HepG2 (cell line): Measurements from ENCODE around the gene VSNL1. TPM values are rescaled to one million over a fixed set of nuclear protein-coding genes. Genes with fewer than 3 reads are reported as not detected.
A peak's percentile ranks its signal among the peaks of the same experiment; 100 is the strongest.

Experiments
- ELF4 ChIP-seq: sonication (generic); formaldehyde crosslinking; IDR thresholded peaks from 2 replicates; pipeline ENCODE4 v1.5.0; 2020; ENCODE audit warnings: missing genetic modification reagents, mild to moderate bottlenecking, moderate library complexity, borderline replicate concordance
- ESRRA ChIP-seq: sonication (generic); formaldehyde crosslinking; IDR thresholded peaks from 2 replicates; pipeline ENCODE4 v1.5.1; 2020; ENCODE audit warnings: mild to moderate bottlenecking, low read depth, missing genetic modification reagents
- FOSL1 ChIP-seq: sonication (generic); formaldehyde crosslinking; IDR thresholded peaks from 2 replicates; pipeline ENCODE4 v1.9.0; 2021; ENCODE audit warnings: missing genetic modification reagents, borderline replicate concordance
- FOXO1 ChIP-seq: sonication (generic); formaldehyde crosslinking; IDR thresholded peaks from 2 replicates; pipeline ENCODE4 v1.4.0; 2020; ENCODE audit warnings: missing genetic modification reagents
- FOXP1 ChIP-seq, 2 experiments: fragments of 450-650 bp in 1 of 2; IDR thresholded peaks; 2 replicates each; pipeline ENCODE4 v1.6.1; 2017 to 2018; ENCODE audit warnings: antibody characterized with exemption in 1 of 2
- GATA4 ChIP-seq: sonication (generic); IDR thresholded peaks from 2 replicates; pipeline ENCODE4 v1.6.1; 2016; ENCODE audit warnings: antibody characterized with exemption, low read depth, borderline replicate concordance
- HDAC2 ChIP-seq: sonication (generic); formaldehyde crosslinking; IDR thresholded peaks from 2 replicates; pipeline ENCODE4 v1.4.0; 2020; ENCODE audit warnings: missing genetic modification reagents
- HOXA3 ChIP-seq: sonication (generic); formaldehyde crosslinking; IDR thresholded peaks from 2 replicates; pipeline ENCODE4 v1.5.0; 2020; ENCODE audit warnings: missing genetic modification reagents
- STAT5B ChIP-seq: sonication (generic); formaldehyde crosslinking; IDR thresholded peaks from 2 replicates; pipeline ENCODE4 v1.4.0; 2020; ENCODE audit warnings: missing genetic modification reagents
- ZBTB14 ChIP-seq: sonication (generic); formaldehyde crosslinking; IDR thresholded peaks from 2 replicates; pipeline ENCODE4 v1.4.0; 2020; ENCODE audit warnings: missing genetic modification reagents
- ZNF337 ChIP-seq: sonication (generic); formaldehyde crosslinking; IDR thresholded peaks from 2 replicates; pipeline ENCODE4 v1.5.1; 2020; ENCODE audit warnings: missing genetic modification reagents, low read depth, mild to moderate bottlenecking, borderline replicate concordance
- ZNF441 ChIP-seq: sonication (generic); formaldehyde crosslinking; IDR thresholded peaks from 2 replicates; pipeline ENCODE4 v1.7.0; 2021; ENCODE audit warnings: missing genetic modification reagents, borderline replicate concordance
- ZNF503 ChIP-seq: sonication (generic); formaldehyde crosslinking; IDR thresholded peaks from 2 replicates; pipeline ENCODE4 v1.4.0; 2020; ENCODE audit warnings: missing genetic modification reagents
- ZNF670 ChIP-seq: sonication (generic); formaldehyde crosslinking; IDR thresholded peaks from 2 replicates; pipeline ENCODE4 v1.8.0; 2022; ENCODE audit warnings: mild to moderate bottlenecking, missing genetic modification reagents, borderline replicate concordance
- ZUFSP ChIP-seq: sonication (generic); formaldehyde crosslinking; IDR thresholded peaks from 2 replicates; pipeline ENCODE4 v1.9.0; 2021; ENCODE audit warnings: missing genetic modification reagents, mild to moderate bottlenecking, borderline replicate concordance
- polyA plus RNA-seq, 8 experiments: library from polyadenylated mRNA; depleted of rRNA in 3 of 8; stranded (reverse) in 7 of 8; unstranded in 1 of 8; fragments of >200 nt; fragmentation: Illumina TruSeq in 4 of 8; extraction: Trizol in 4 of 8; gene quantifications; 2 replicates each; pipeline versions ENCODE4 v1.2.1 to v1.2.3, GENCODE V29; 2011 to 2016; ENCODE audit warnings: low read depth in 4 of 8, missing spikeins in 1 of 8, mixed read lengths in 1 of 8; ENCODE audit not compliant: insufficient read depth in 1 of 8
- total RNA-seq, 5 experiments: library from RNA; depleted of rRNA; stranded (reverse); fragments of >200 nt; fragmentation: Illumina TruSeq; extraction: Trizol; gene quantifications; 2 replicates each; pipeline ENCODE4 v1.2.3, GENCODE V29; 2016; ENCODE audit warnings: low read depth in 1 of 5
- TF ChIP-seq, protein P1 (sequence below): sonication (generic); formaldehyde crosslinking; IDR thresholded peaks from 2 replicates; pipeline ENCODE4 v1.4.0; 2020; ENCODE audit warnings: missing genetic modification reagents
- TF ChIP-seq, protein P2 (sequence below): IDR thresholded peaks from 2 replicates; pipeline ENCODE4 v1.6.1; 2016
- TF ChIP-seq, protein P3 (sequence below): sonication (generic); formaldehyde crosslinking; IDR thresholded peaks from 2 replicates; pipeline ENCODE4 v1.9.0; 2021; ENCODE audit warnings: missing genetic modification reagents, borderline replicate concordance
- TF ChIP-seq, protein P4 (sequence below): sonication (generic); formaldehyde crosslinking; IDR thresholded peaks from 2 replicates; pipeline ENCODE4 v1.4.0; 2020; ENCODE audit warnings: missing genetic modification reagents, borderline replicate concordance

VSNL1 gene
- total and polyA plus RNA-seq, 2 of the 13 experiments (the other 11 are each of a cell fraction or from before 2014, with no cell fraction given): 63.2 to 95.9 TPM

- no peak for TF ChIP-seq ZBTB14
- TF ChIP-seq ESRRA (CRISPR knock-in tag): peak; percentile 77; the same call in 1 of the 2 replicates
- peak; percentile 98 for TF ChIP-seq ZNF503 (CRISPR knock-in tag)
- TF ChIP-seq FOXP1 (IDR thresholded peaks at IDR 0.05): peak; percentile 67; the same call in 1 of the 2 replicates
- TF ChIP-seq FOXP1 (CRISPR knock-in tag; IDR thresholded peaks at IDR 0.05): peak; percentile 97
- TF ChIP-seq, protein P1, sequence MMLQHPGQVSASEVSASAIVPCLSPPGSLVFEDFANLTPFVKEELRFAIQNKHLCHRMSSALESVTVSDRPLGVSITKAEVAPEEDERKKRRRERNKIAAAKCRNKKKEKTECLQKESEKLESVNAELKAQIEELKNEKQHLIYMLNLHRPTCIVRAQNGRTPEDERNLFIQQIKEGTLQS (CRISPR knock-in tag): peak; percentile 57; the same call in 1 of the 2 replicates
- TF ChIP-seq, protein P2, sequence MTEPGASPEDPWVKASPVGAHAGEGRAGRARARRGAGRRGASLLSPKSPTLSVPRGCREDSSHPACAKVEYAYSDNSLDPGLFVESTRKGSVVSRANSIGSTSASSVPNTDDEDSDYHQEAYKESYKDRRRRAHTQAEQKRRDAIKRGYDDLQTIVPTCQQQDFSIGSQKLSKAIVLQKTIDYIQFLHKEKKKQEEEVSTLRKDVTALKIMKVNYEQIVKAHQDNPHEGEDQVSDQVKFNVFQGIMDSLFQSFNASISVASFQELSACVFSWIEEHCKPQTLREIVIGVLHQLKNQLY: peak; percentile 96
- peak; percentile 80 for TF ChIP-seq ELF4
- peak; percentile 96 for TF ChIP-seq GATA4
- TF ChIP-seq FOXO1 (CRISPR knock-in tag): peak; percentile 96
- TF ChIP-seq ZNF441 (CRISPR knock-in tag): no peak
- no peak; the same call in 1 of the 2 replicates for TF ChIP-seq HOXA3
- TF ChIP-seq HDAC2 (CRISPR knock-in tag): peak; percentile 99
- no peak for TF ChIP-seq ZUFSP (CRISPR knock-in tag)
- peak; percentile 91 for TF ChIP-seq ZNF670 (CRISPR knock-in tag)
- 0 out of 2 replicates have a peak, but pooled peaks have one; percentile 6 for TF ChIP-seq FOSL1 (CRISPR knock-in tag)
- TF ChIP-seq, protein P3, sequence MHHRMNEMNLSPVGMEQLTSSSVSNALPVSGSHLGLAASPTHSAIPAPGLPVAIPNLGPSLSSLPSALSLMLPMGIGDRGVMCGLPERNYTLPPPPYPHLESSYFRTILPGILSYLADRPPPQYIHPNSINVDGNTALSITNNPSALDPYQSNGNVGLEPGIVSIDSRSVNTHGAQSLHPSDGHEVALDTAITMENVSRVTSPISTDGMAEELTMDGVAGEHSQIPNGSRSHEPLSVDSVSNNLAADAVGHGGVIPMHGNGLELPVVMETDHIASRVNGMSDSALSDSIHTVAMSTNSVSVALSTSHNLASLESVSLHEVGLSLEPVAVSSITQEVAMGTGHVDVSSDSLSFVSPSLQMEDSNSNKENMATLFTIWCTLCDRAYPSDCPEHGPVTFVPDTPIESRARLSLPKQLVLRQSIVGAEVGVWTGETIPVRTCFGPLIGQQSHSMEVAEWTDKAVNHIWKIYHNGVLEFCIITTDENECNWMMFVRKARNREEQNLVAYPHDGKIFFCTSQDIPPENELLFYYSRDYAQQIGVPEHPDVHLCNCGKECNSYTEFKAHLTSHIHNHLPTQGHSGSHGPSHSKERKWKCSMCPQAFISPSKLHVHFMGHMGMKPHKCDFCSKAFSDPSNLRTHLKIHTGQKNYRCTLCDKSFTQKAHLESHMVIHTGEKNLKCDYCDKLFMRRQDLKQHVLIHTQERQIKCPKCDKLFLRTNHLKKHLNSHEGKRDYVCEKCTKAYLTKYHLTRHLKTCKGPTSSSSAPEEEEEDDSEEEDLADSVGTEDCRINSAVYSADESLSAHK: no peak
- TF ChIP-seq STAT5B (CRISPR knock-in tag): 0 out of 2 replicates have a peak, but pooled peaks have one; percentile 63
- TF ChIP-seq, protein P4, sequence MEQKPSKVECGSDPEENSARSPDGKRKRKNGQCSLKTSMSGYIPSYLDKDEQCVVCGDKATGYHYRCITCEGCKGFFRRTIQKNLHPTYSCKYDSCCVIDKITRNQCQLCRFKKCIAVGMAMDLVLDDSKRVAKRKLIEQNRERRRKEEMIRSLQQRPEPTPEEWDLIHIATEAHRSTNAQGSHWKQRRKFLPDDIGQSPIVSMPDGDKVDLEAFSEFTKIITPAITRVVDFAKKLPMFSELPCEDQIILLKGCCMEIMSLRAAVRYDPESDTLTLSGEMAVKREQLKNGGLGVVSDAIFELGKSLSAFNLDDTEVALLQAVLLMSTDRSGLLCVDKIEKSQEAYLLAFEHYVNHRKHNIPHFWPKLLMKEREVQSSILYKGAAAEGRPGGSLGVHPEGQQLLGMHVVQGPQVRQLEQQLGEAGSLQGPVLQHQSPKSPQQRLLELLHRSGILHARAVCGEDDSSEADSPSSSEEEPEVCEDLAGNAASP (CRISPR knock-in tag): peak; percentile 88
- TF ChIP-seq ZNF337 (CRISPR knock-in tag): peak; percentile 40; the same call in 1 of the 2 replicates
These were observed 53.5 kb downstream of the VSNL1 start (continued) for GRCh38 chr2:17593841-17594491.
